GM18861 (cell line): ENCODE measurements around the gene PRH1.

Experiments
- ATAC-seq: cut with Tn5 transposase; IDR thresholded peaks from one replicate; pipeline ENCODE4 v1.9.1; 2021; ENCODE audit not compliant: unreplicated experiment

PRH1 gene

DNA sequence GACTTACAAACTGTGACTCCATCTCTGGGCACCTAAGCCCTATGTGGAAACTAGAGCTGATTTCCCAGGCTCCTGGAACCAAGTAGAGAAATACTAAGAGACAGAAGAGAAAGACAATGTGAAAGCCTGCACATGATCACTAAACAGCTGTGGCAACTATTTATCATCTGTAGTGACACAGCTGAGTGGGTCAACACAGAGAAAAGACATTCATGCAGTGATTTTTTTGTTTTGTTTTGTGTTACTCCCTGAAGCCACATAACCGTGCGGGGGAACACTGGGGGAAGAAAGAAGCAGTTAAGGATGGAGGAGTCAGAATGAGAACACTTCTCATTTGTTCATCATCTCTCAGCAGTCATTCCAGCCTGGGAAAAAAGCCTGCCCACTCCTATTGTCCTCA, 36.3 kb downstream of the PRH1 start:
- no peak for ATAC-seq

DNA sequence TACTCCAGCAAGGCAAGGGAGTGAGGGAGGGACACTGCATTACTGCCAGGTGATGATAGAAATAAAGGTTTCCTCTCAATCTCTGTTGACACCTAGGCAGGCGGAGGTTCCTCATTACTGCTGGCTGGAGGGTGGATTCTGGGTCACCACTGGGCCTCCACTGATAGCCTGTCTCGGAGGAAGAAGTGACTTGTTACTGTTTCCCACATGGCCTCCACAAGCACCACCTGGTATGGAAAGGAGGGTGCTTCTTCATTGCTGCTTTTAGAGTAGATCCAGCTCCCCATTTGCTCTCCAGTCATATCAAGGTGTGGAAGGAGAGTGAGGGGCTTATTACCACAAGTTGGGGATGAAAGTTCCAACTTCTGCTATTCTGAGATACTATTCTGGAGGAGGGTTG, 41.2 kb downstream of the PRH1 start:
- ATAC-seq: no peak

DNA sequence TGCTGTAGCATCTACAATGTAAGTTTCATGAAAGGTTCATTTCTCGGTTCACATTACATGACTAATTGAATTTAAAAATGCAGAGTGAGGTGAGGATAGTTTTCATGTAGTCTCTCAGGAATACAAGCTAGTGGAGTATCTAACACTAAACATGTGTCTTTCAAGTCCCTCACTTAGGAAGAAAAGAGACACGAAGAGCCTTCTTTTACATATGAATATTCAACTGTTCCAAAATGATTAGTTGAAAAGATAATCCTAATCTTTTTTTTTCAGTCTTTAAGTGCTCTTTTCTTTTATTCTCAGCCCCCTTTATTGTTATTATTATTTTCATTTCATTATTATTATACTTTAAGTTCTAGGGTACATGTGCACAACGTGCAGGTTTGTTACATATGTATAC, 45.6 kb downstream of the PRH1 start:
- no peak for ATAC-seq
